NCI-H2196 (cell line): Measurements from ENCODE around the gene GNL3L.
"Not testable (repeated sequence)": the region's sequence is repeated elsewhere in the genome, so short reads cannot be mapped to it uniquely, and the experiment has no call there.

Experiments
- DNase-seq: peaks from one replicate; lab custom pipeline; 2025; ENCODE audit not compliant: unreplicated experiment; lab: John Stamatoyannopoulos, UW

GNL3L gene

GRCh38 chrX:54555006-54555405, 25.0 kb downstream of the GNL3L start:
- not testable (repeated sequence) for DNase-seq

DNA sequence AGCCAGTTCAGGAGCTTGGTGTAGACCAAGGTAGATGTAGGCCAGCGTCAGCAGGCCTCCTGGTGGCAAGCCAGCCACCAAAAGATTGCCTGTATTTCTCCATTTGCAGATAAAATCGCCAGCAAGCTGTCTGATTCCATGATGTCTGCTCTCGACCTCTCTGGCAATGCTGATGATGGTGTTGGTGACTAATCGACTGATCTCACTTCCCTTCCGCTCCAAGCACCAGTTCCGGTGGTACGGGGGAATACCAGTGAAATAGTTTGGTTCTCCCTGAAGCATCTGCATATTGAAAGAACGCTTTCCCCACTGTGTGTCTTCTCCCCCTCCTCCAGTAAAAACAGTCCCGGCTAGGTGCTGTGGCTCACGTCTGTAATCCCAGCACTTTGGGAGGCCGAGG, 30.4 kb downstream of the GNL3L start:
- no peak for DNase-seq

GRCh38 chrX:54561622-54562021, 31.6 kb downstream of the GNL3L start:
- DNase-seq, result no peak

DNA sequence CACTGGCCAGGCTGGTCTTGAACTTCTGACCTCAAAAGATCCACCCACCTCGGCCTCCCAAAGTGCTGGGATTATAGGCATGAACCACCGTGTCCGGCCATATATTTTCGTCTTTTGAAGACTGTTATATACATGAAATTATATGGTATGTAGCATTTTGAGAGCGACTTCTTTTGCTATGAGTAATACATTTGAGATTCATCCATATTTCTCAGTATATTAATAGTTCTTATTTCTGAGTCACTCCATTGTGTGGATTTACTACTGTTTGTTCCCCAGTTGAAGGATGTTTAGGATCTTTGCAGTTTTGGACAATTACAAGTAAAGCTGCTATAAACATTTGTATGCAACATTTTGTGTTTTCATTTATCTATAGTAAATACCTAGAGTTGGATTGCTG, 34.9 kb downstream of the GNL3L start:
- no peak for DNase-seq

GRCh38 chrX:54570332-54570731, 40.3 kb downstream of the GNL3L start:
- DNase-seq, result no peak

- not testable (repeated sequence) for DNase-seq
Observed at GRCh38 chrX:54572641-54573040, 42.6 kb downstream of the GNL3L start.

- DNase-seq, result no peak
Observed at GRCh38 chrX:54597728-54598127, 67.7 kb downstream of the GNL3L start.

DNA sequence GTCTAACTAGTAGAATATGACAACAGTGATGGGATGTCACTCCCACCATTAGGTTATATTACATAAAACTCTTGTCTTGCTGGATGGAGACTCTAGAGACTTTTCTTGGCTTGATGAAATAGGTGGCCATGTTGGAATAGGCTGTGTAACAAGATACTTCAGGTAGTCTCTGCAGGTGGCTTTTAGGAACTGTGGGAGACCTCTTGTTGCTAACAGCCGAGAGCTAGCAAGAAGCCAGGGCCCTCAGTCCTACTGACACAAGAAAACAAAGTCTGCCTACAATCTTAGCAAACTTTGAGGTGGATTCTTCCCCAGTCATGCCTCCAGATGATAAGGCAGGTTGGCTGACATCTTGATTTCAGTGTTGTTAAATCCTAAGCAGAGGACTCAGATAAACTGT, 72.5 kb downstream of the GNL3L start:
- DNase-seq, result no peak
